H9 (cell line): ENCODE measurements around the gene DNAJC6. TPM values are rescaled to one million over a fixed set of nuclear protein-coding genes. Genes with fewer than 3 reads are reported as not detected.

ENCODE experiments used
- DNase-seq: peaks from one replicate; pipeline ENCODE4 v3.0.0-alpha.2; 2017
- H2AFZ ChIP-seq: one replicate; pipeline ENCODE4 v1.6.1; 2013; ENCODE audit warnings: mild to moderate bottlenecking, low read length, control low read depth, moderate library complexity
- H2AK5ac ChIP-seq: 2 replicates; pipeline ENCODE4 v1.6.1; 2013; ENCODE audit warnings: low read length, control low read depth, mixed read lengths; ENCODE audit not compliant: insufficient read length
- H2BK120ac ChIP-seq: one replicate; pipeline ENCODE4 v1.6.1; 2013; ENCODE audit warnings: low read depth, mild to moderate bottlenecking, low read length, control low read depth, inconsistent platforms; ENCODE audit not compliant: poor library complexity, severe bottlenecking
- H2BK12ac ChIP-seq: 2 replicates; pipeline ENCODE4 v1.6.1; 2013; ENCODE audit warnings: low read length, control low read depth, mixed read lengths, low read depth; ENCODE audit not compliant: insufficient read length
- H2BK15ac ChIP-seq: 2 replicates; pipeline ENCODE4 v1.6.1; 2013; ENCODE audit warnings: low read depth, low read length, control low read depth
- H2BK20ac ChIP-seq: one replicate; pipeline ENCODE4 v1.6.1; 2013; ENCODE audit warnings: low read depth, mild to moderate bottlenecking, low read length, control low read depth, inconsistent platforms; ENCODE audit not compliant: poor library complexity, severe bottlenecking
- H2BK5ac ChIP-seq: 2 replicates; pipeline ENCODE4 v1.6.1; 2013; ENCODE audit warnings: low read length, control low read depth, mixed read lengths; ENCODE audit not compliant: insufficient read length
- H3K14ac ChIP-seq: 2 replicates; pipeline ENCODE4 v1.6.1; 2013; ENCODE audit warnings: low read length, control low read depth; ENCODE audit not compliant: insufficient read depth
- H3K18ac ChIP-seq: 2 replicates; pipeline ENCODE4 v1.6.1; 2013; ENCODE audit warnings: low read depth, mild to moderate bottlenecking, mixed read lengths, low read length, control low read depth; ENCODE audit not compliant: insufficient read length
- H3K23ac ChIP-seq: 2 replicates; pipeline ENCODE4 v1.6.1; 2013; ENCODE audit warnings: low read length, control low read depth, mixed read lengths, low read depth; ENCODE audit not compliant: insufficient read length
- H3K23me2 ChIP-seq: 2 replicates; pipeline ENCODE4 v1.6.1; 2013; ENCODE audit warnings: low read depth, mild to moderate bottlenecking, mixed read lengths, low read length, control low read depth; ENCODE audit not compliant: insufficient read length, poor library complexity, severe bottlenecking
- H3K27ac ChIP-seq: 2 replicates; pipeline ENCODE4 v1.5.1; 2013; ENCODE audit warnings: low read length, control low read depth, mixed read lengths, low read depth; ENCODE audit not compliant: insufficient read length
- H3K27me3 ChIP-seq: 2 replicates; pipeline ENCODE4 v1.6.1; 2013; ENCODE audit warnings: low read length, control low read depth, inconsistent platforms; ENCODE audit not compliant: insufficient read depth
- H3K4ac ChIP-seq: 2 replicates; pipeline ENCODE4 v1.6.1; 2013; ENCODE audit warnings: low read depth, mild to moderate bottlenecking, control low read depth, inconsistent platforms, low read length, moderate library complexity
- H3K4me1 ChIP-seq: 2 replicates; pipeline ENCODE4 v1.6.1; 2013; ENCODE audit warnings: low read length, control low read depth, inconsistent platforms; ENCODE audit not compliant: insufficient read depth
- H3K4me2 ChIP-seq: 2 replicates; pipeline ENCODE4 v1.6.1; 2013; ENCODE audit warnings: low read length, control low read depth, mixed read lengths; ENCODE audit not compliant: insufficient read length, insufficient read depth
- H3K56ac ChIP-seq: 2 replicates; pipeline ENCODE4 v1.6.1; 2013; ENCODE audit warnings: low read depth, mild to moderate bottlenecking, mixed read lengths, low read length, control low read depth; ENCODE audit not compliant: insufficient read length
- H3K79me1 ChIP-seq: 2 replicates; pipeline ENCODE4 v1.6.1; 2013; ENCODE audit warnings: low read depth, mild to moderate bottlenecking, moderate library complexity, low read length, control low read depth, inconsistent platforms; ENCODE audit not compliant: insufficient read depth, poor library complexity, severe bottlenecking
- H3K79me2 ChIP-seq: 2 replicates; pipeline ENCODE4 v1.6.1; 2013; ENCODE audit warnings: low read length, control low read depth, inconsistent platforms; ENCODE audit not compliant: insufficient read depth
- H3K9ac ChIP-seq: 2 replicates; pipeline ENCODE4 v1.6.1; 2013; ENCODE audit warnings: low read length, control low read depth, mixed read lengths; ENCODE audit not compliant: insufficient read length; ENCODE audit errors: extremely low read depth
- H3K9me3 ChIP-seq: one replicate; pipeline ENCODE4 v1.6.1; 2013; ENCODE audit warnings: low read depth, low read length, inconsistent platforms; ENCODE audit not compliant: control insufficient read depth
- H3T11ph ChIP-seq: one replicate; pipeline ENCODE4 v1.6.1; 2013; ENCODE audit warnings: mild to moderate bottlenecking, low read length, control low read depth, inconsistent platforms
- H4K20me1 ChIP-seq: one replicate; pipeline ENCODE4 v1.6.1; 2013; ENCODE audit not compliant: control insufficient read depth, insufficient read length, insufficient read depth
- H4K5ac ChIP-seq: 2 replicates; pipeline ENCODE4 v1.6.1; 2013; ENCODE audit warnings: low read depth, mild to moderate bottlenecking, mixed read lengths, low read length, control low read depth; ENCODE audit not compliant: insufficient read length
- H4K8ac ChIP-seq: replicated peaks from 2 replicates; pipeline ENCODE4 v1.6.1; 2013; ENCODE audit warnings: low read length, control low read depth, mixed read lengths, low read depth; ENCODE audit not compliant: insufficient read length
- H4K91ac ChIP-seq: 2 replicates; pipeline ENCODE4 v1.6.1; 2013; ENCODE audit warnings: low read depth, mild to moderate bottlenecking, moderate library complexity, mixed read lengths, low read length, control low read depth; ENCODE audit not compliant: insufficient read length
- H3K27ac Mint-ChIP-seq, 3 experiments: 2 replicates in 2 of 3; 3 replicates in 1 of 3; pipeline ENCODE4 v1.8.0; 2020 to 2021; ENCODE audit warnings: mixed read lengths in 3 of 3, mild to moderate bottlenecking in 1 of 3, moderate library complexity in 1 of 3
- H3K27me3 Mint-ChIP-seq: 2 replicates; pipeline ENCODE4 v1.8.0; 2021; ENCODE audit warnings: low read depth, mild to moderate bottlenecking, moderate library complexity, mixed read lengths
- H3K36me3 Mint-ChIP-seq, 3 experiments: 2 replicates in 2 of 3; 3 replicates in 1 of 3; pipeline ENCODE4 v1.8.0; 2020 to 2021; ENCODE audit warnings: low read depth in 3 of 3, mixed read lengths in 3 of 3; ENCODE audit not compliant: insufficient read depth in 1 of 3
- H3K4me1 Mint-ChIP-seq, 2 experiments: 2 replicates each; pipeline ENCODE4 v1.8.0; 2020; ENCODE audit warnings: mixed read lengths in 2 of 2
- H3K4me3 Mint-ChIP-seq, 2 experiments: 2 replicates in 1 of 2; 3 replicates in 1 of 2; pipeline ENCODE4 v1.8.0; 2020 to 2021; ENCODE audit warnings: mild to moderate bottlenecking in 2 of 2, mixed read lengths in 2 of 2, moderate library complexity in 1 of 2
- H3K9me3 Mint-ChIP-seq, 2 experiments: 2 replicates in 1 of 2; 3 replicates in 1 of 2; pipeline ENCODE4 v1.8.0; 2020; ENCODE audit warnings: mild to moderate bottlenecking in 2 of 2, mixed read lengths in 2 of 2, moderate library complexity in 1 of 2
- WGBS: extraction: QIAGEN DNeasy Blood & Tissue Kit; methylation state at CpG from one replicate; pipeline ENCODE4 v1.1.7; 2013; ENCODE audit warnings: missing lambda C conversion rate, low lambda C conversion rate, mixed read lengths; ENCODE audit not compliant: insufficient read length; ENCODE audit errors: extremely low coverage; 5-methylcytosine and 5-hydroxymethylcytosine counted together
- total RNA-seq: library from RNA; stranded (reverse); gene quantifications from 2 replicates; pipeline ENCODE4 v1.2.1, GENCODE V29; 2021
- TF ChIP-seq, protein P1 (sequence below): fragments of 200-600 bp; sonication (generic); conservative IDR thresholded peaks from 3 replicates; pipeline ENCODE4 v1.8.0; 2021; ENCODE audit warnings: antibody characterized with exemption, mild to moderate bottlenecking

DNAJC6 gene
- total RNA-seq, 1 experiment from 2014 or later: 2.2 TPM

DNA sequence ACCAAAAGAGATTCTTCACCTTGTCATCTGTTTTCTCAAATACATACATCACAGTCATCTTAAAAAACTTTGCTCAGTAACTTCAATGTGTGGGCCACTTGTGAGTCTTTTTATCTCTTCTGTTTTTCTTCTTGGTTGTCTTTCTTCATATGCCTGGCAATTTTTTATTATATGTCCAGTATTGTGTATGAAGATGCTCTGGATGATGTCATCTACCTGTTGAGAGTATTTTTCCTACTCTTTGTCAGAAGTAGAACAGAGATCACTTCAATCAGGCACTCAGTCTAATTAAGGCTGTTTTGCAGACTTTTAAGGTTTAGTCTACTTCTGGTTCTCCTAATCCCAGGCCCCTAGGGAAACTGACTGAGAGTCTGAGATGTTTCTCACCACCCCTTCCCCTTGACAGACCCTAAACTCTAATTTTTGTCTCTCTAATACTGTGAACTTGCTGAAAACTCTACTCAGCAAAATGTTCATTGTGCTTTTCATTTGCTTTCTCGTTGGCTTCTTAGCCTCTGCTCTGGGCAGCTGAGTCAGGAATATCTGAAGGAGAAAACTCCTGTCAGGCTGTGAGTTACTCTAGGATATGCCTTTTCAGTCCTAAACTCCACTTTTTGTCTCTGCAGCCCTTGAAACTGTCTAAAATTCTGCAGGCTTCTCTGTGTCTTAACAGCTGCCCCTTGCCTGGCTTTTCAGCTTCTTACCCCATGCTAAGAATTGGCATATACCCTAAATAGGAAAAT lies 33.0 kb upstream of the DNAJC6 start:
- H3K4me3 Mint-ChIP-seq: no peak overlapping the region; a peak in 1 of 5 replicates
- H2BK5ac ChIP-seq: no peak overlapping the region
- no peak overlapping the region for H4K8ac ChIP-seq
- no peak overlapping the region for H3K14ac ChIP-seq
- no peaks in the 10 kb centered on the region for H3K27me3 ChIP-seq
- no peak overlapping the region for H2BK20ac ChIP-seq
- H3K79me1 ChIP-seq: no peaks in the 10 kb centered on the region
- H2BK120ac ChIP-seq: no peak overlapping the region
- H3K4me2 ChIP-seq: no peak overlapping the region
- no CpG with 5 or more reads among the region's 1 CpG for WGBS
- H3K4me1 ChIP-seq: peaks cover 10% of the 10 kb centered on the region; the same call in 1 of the 2 replicates
- H3K27me3 Mint-ChIP-seq: peaks cover 11% of the 10 kb centered on the region
- no peak overlapping the region for H3K9ac ChIP-seq
- no peak overlapping the region for H3K23ac ChIP-seq
- H3K9me3 Mint-ChIP-seq: no peaks in the 10 kb centered on the region; a peak in 1 of 5 replicates
- no peak overlapping the region for H2BK12ac ChIP-seq
- H3K4ac ChIP-seq: no peak overlapping the region
- TF ChIP-seq, protein P1, sequence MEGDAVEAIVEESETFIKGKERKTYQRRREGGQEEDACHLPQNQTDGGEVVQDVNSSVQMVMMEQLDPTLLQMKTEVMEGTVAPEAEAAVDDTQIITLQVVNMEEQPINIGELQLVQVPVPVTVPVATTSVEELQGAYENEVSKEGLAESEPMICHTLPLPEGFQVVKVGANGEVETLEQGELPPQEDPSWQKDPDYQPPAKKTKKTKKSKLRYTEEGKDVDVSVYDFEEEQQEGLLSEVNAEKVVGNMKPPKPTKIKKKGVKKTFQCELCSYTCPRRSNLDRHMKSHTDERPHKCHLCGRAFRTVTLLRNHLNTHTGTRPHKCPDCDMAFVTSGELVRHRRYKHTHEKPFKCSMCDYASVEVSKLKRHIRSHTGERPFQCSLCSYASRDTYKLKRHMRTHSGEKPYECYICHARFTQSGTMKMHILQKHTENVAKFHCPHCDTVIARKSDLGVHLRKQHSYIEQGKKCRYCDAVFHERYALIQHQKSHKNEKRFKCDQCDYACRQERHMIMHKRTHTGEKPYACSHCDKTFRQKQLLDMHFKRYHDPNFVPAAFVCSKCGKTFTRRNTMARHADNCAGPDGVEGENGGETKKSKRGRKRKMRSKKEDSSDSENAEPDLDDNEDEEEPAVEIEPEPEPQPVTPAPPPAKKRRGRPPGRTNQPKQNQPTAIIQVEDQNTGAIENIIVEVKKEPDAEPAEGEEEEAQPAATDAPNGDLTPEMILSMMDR: no peak
- H2AK5ac ChIP-seq: no peak overlapping the region
- no peak overlapping the region for H2BK15ac ChIP-seq
- no peak overlapping the region for H3K18ac ChIP-seq
- no peak overlapping the region for H4K91ac ChIP-seq
- no peaks in the 10 kb centered on the region for H3K9me3 ChIP-seq
- H3K27ac ChIP-seq: no peak overlapping the region
- H3K4me1 Mint-ChIP-seq: peaks cover 40 to 51% of the 10 kb centered on the region in 2 experiments
- H3T11ph ChIP-seq: no peak overlapping the region
- no peak overlapping the region for H4K5ac ChIP-seq
- no peaks in the 10 kb centered on the region for H3K79me2 ChIP-seq
- H3K27ac Mint-ChIP-seq: peak overlapping the region in 1 of 3 experiments; percentile 36; a peak in 2 of 7 replicates
- no peak overlapping the region for H2AFZ ChIP-seq
- H3K23me2 ChIP-seq: peaks cover 7% of the 10 kb centered on the region
- DNase-seq: no peak
- H3K56ac ChIP-seq: no peak overlapping the region
- no peaks in the 10 kb centered on the region for H4K20me1 ChIP-seq
- no peaks in the 10 kb centered on the region for H3K36me3 Mint-ChIP-seq
